Tibial nerve (tissue), 4 donors: ENCODE data around the gene CRYL1.

ENCODE experiments used
- EP300 ChIP-seq, 2 donors: sonication (generic); formaldehyde crosslinking; IDR thresholded peaks; one replicate each; pipeline ENCODE4 v1.6.1; 2017; ENCODE audit warnings: antibody characterized with exemption in 2 of 2, mild to moderate bottlenecking in 1 of 2
- POLR2A ChIP-seq, 2 donors: fragments of 450-650 bp; IDR thresholded peaks; one replicate each; pipeline ENCODE4 v1.6.1; 2017; ENCODE audit warnings: antibody characterized with exemption in 2 of 2, mild to moderate bottlenecking in 2 of 2, moderate library complexity in 2 of 2
- TF ChIP-seq, protein P1 (sequence below), 5 experiments: fragments of 200-600 bp in 3 of 5; fragments of 450-650 bp in 2 of 5; sonication (generic) in 3 of 5; IDR thresholded peaks; one replicate each; pipeline ENCODE4 v1.5.1; 2016 to 2019; ENCODE audit warnings: antibody characterized with exemption in 5 of 5, mild to moderate bottlenecking in 3 of 5, moderate library complexity in 2 of 5

GRCh38 chr13:20400774-20401173 is 124.9 kb downstream of the CRYL1 start:
- TF ChIP-seq, protein P1, sequence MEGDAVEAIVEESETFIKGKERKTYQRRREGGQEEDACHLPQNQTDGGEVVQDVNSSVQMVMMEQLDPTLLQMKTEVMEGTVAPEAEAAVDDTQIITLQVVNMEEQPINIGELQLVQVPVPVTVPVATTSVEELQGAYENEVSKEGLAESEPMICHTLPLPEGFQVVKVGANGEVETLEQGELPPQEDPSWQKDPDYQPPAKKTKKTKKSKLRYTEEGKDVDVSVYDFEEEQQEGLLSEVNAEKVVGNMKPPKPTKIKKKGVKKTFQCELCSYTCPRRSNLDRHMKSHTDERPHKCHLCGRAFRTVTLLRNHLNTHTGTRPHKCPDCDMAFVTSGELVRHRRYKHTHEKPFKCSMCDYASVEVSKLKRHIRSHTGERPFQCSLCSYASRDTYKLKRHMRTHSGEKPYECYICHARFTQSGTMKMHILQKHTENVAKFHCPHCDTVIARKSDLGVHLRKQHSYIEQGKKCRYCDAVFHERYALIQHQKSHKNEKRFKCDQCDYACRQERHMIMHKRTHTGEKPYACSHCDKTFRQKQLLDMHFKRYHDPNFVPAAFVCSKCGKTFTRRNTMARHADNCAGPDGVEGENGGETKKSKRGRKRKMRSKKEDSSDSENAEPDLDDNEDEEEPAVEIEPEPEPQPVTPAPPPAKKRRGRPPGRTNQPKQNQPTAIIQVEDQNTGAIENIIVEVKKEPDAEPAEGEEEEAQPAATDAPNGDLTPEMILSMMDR (IDR thresholded peaks at IDR 0.05), result no peak
- TF ChIP-seq POLR2A (IDR thresholded peaks at IDR 0.05) (no peak), EP300 (IDR thresholded peaks at IDR 0.05) (no peak)
